OCI-LY3 (cell line): ENCODE measurements around the gene PROK1.

Experiments
- H2AFZ ChIP-seq: fragments of 200-600, 300-600 bp; shearing (Covaris generic); 2 replicates; pipeline ENCODE4 v1.6.0; 2014; ENCODE audit warnings: antibody characterized with exemption, low read depth, low read length
- H3K27ac ChIP-seq: fragments of 200-600, 300-600 bp; sonication (generic); 2 replicates; pipeline ENCODE4 v1.5.1; 2014; ENCODE audit warnings: mild to moderate bottlenecking, low read length, moderate library complexity, mixed read lengths
- H3K27me3 ChIP-seq: fragments of 200-600, 300-600 bp; sonication (generic); 2 replicates; pipeline ENCODE4 v1.6.1; 2014; ENCODE audit warnings: low read depth, low read length, mixed read lengths
- H3K36me3 ChIP-seq: fragments of 200-600, 300-600 bp; sonication (generic); replicated peaks from 2 replicates; pipeline ENCODE3; 2014; ENCODE audit warnings: low read depth, low read length, mixed read lengths
- H3K4me1 ChIP-seq: fragments of 300-600, 200-600 bp; sonication (generic); 2 replicates; pipeline ENCODE4 v1.6.1; 2014; ENCODE audit warnings: low read length, mixed read lengths
- H3K4me2 ChIP-seq: fragments of 200-600, 300-600 bp; sonication (generic); 2 replicates; pipeline ENCODE4 v1.6.1; 2014; ENCODE audit warnings: low read length, mixed read lengths
- H3K4me3 ChIP-seq: fragments of 300-600, 200-600 bp; sonication (generic); 2 replicates; pipeline ENCODE4 v1.5.1; 2014; ENCODE audit warnings: antibody characterized with exemption, mild to moderate bottlenecking, low read length, moderate library complexity
- H3K79me2 ChIP-seq: fragments of 300-600, 200-600 bp; shearing (Covaris generic); 2 replicates; pipeline ENCODE4 v1.6.1; 2014; ENCODE audit warnings: mild to moderate bottlenecking, low read length, mixed read lengths
- H3K9ac ChIP-seq: fragments of 300-600, 200-600 bp; shearing (Covaris generic); 2 replicates; pipeline ENCODE4 v1.6.0; 2014; ENCODE audit warnings: mild to moderate bottlenecking, low read length, moderate library complexity
- H3K9me3 ChIP-seq: fragments of 200-600, 300-600 bp; shearing (Covaris generic); 2 replicates; pipeline ENCODE4 v1.6.1; 2014; ENCODE audit warnings: low read length, mixed read lengths; ENCODE audit not compliant: insufficient read depth
- H4K20me1 ChIP-seq: fragments of 200-600, 300-600 bp; sonication (generic); 2 replicates; pipeline ENCODE4 v1.6.1; 2016; ENCODE audit warnings: low read length, mixed read lengths; ENCODE audit not compliant: insufficient read depth
- EZH2phosphoT487 ChIP-seq: fragments of 200-600 bp; shearing (Covaris generic); IDR thresholded peaks from 2 replicates; pipeline ENCODE4 v1.6.1; 2018; ENCODE audit warnings: antibody characterized with exemption, mixed run types, low read depth
- TF ChIP-seq, protein P1 (sequence below): fragments of 200-600, 300-600 bp; sonication (generic); IDR thresholded peaks from 2 replicates; pipeline ENCODE4 v1.5.1; 2014; ENCODE audit warnings: antibody characterized with exemption, low read length, low read depth

PROK1 gene

DNA sequence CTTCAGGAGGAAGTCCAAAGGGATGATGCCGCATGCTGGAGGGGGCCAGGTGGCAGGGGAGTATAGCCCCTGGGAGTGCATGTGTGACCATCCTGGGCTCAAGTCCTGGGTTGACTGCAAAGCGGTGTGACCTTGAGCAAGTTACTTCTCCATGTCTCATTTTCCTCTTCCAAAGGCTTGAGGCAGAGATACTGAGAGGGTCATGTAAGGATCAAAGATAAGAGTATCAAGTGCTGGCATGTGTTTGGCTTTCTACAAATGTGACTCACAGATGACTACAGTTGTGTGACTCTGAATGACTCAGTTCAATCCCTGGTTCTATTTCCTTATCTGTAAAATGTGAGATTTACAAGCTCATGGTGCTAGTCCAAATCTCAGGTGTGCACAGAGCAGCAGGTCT, 26.1 kb downstream of the PROK1 start:
- Histone ChIP-seq H3K4me1 (no peaks in the 10 kb centered on the region), H2AFZ (no peak overlapping the region), H3K36me3 (no peaks in the 10 kb centered on the region), H3K9me3 (no peaks in the 10 kb centered on the region), H3K79me2 (no peaks in the 10 kb centered on the region), H3K4me3 (no peak overlapping the region), H3K9ac (no peak overlapping the region), H3K4me2 (no peak overlapping the region), H3K27me3 (no peaks in the 10 kb centered on the region), H4K20me1 (no peaks in the 10 kb centered on the region), H3K27ac (no peak overlapping the region)
- TF ChIP-seq EZH2phosphoT487: no peak
- TF ChIP-seq, protein P1, sequence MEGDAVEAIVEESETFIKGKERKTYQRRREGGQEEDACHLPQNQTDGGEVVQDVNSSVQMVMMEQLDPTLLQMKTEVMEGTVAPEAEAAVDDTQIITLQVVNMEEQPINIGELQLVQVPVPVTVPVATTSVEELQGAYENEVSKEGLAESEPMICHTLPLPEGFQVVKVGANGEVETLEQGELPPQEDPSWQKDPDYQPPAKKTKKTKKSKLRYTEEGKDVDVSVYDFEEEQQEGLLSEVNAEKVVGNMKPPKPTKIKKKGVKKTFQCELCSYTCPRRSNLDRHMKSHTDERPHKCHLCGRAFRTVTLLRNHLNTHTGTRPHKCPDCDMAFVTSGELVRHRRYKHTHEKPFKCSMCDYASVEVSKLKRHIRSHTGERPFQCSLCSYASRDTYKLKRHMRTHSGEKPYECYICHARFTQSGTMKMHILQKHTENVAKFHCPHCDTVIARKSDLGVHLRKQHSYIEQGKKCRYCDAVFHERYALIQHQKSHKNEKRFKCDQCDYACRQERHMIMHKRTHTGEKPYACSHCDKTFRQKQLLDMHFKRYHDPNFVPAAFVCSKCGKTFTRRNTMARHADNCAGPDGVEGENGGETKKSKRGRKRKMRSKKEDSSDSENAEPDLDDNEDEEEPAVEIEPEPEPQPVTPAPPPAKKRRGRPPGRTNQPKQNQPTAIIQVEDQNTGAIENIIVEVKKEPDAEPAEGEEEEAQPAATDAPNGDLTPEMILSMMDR: no peak

DNA sequence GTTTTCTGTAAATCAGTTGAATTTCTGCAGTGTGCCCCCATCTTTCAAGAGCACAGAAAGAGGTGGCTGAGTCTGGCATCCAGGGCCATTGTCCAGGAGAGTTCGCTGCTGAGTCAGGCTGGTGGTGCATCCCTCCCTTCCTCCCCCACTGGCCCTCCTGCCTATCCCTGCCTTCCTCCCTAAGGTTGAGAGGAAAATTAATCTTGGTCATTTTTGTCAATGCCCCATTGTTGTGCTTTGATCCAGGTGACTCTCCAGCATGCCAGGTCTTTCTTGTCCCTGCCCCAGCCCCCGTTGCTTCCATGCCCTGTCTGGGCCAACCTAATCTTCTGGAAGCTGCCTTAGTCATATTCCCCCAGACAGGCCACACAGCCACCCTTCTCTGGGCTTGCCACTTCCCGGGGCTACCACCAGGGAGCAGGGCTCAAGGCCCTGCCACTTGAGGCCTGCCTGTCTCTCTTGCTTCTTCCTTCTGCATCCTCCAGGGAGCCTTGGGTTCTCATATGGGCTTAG, 26.6 kb downstream of the PROK1 start:
- no peak overlapping the region for H3K4me3 ChIP-seq
- no peaks in the 10 kb centered on the region for H3K36me3 ChIP-seq
- no peak overlapping the region for H3K4me2 ChIP-seq
- H3K9me3 ChIP-seq: no peaks in the 10 kb centered on the region
- H3K27me3 ChIP-seq: no peaks in the 10 kb centered on the region
- TF ChIP-seq, protein P1: peak; percentile 28
- TF ChIP-seq EZH2phosphoT487: no peak
- no peak overlapping the region for H3K9ac ChIP-seq
- no peak overlapping the region for H2AFZ ChIP-seq
- no peaks in the 10 kb centered on the region for H3K4me1 ChIP-seq
- no peaks in the 10 kb centered on the region for H4K20me1 ChIP-seq
- no peaks in the 10 kb centered on the region for H3K79me2 ChIP-seq
- H3K27ac ChIP-seq: no peak overlapping the region

DNA sequence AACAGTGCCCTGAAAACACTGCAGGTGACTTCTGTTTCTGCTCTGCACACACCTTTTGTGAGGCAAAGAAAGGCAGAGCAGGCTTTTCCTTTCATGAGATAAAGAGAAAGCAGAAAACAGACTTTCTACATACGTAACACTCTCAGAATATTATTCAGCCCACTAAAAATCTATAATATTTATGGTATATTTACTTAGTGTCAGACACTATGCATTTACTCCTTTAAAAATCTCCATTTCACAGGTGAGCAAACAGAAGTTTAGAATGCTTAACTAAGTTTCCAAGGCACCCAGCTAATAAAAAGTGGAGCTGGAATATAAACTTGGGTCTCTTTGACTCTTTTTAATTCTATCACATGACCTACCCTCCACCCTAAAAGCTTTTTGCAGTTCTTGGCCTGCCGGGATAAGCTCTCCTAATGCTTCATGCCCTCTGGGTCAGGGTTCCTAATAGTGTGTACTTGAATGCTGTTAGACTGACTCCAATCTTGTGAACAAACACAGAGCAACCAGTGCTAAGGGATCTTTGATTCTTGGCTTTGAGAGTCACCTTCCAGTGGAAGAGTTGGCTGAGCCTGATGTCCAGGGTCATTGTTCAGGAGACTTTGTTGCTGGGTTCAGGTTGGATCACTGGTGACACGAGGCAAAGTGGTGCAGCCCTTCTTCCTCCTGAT, 27.2 kb downstream of the PROK1 start:
- Histone ChIP-seq H3K27ac (no peak overlapping the region), H4K20me1 (no peaks in the 10 kb centered on the region), H3K27me3 (no peaks in the 10 kb centered on the region), H2AFZ (no peak overlapping the region), H3K79me2 (no peaks in the 10 kb centered on the region), H3K36me3 (no peaks in the 10 kb centered on the region), H3K4me3 (no peak overlapping the region), H3K9me3 (no peaks in the 10 kb centered on the region), H3K4me2 (no peak overlapping the region), H3K9ac (no peak overlapping the region), H3K4me1 (no peaks in the 10 kb centered on the region)
- TF ChIP-seq EZH2phosphoT487: no peak
- TF ChIP-seq, protein P1: 0 out of 2 replicates have a peak, but pooled peaks have one; percentile 0

DNA sequence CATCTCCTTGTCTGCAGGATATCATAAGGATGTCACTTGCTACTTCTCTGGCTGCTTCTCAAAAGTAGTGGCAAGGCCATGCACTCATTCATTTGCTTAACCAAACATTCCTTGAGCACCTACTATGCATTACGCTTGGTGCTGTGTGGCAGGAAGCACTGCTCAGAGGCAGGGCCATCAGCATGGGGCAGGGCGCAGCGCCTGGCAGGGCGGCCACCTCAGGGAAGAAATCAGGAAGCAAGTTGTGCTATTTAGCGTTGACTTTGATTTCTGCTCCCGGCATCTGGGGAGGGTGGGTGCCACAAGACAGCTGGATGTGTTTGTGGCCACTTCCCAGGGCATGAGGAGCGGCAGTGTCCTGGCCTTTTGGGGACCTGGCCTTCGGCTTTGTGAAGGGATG, 27.9 kb downstream of the PROK1 start:
- no peaks in the 10 kb centered on the region for H3K4me1 ChIP-seq
- no peaks in the 10 kb centered on the region for H3K79me2 ChIP-seq
- no peak overlapping the region for H2AFZ ChIP-seq
- no peak overlapping the region for H3K27ac ChIP-seq
- no peaks in the 10 kb centered on the region for H3K9me3 ChIP-seq
- H4K20me1 ChIP-seq: no peaks in the 10 kb centered on the region
- no peak overlapping the region for H3K4me2 ChIP-seq
- no peaks in the 10 kb centered on the region for H3K27me3 ChIP-seq
- no peak overlapping the region for H3K4me3 ChIP-seq
- H3K9ac ChIP-seq: no peak overlapping the region
- no peak for TF ChIP-seq EZH2phosphoT487
- TF ChIP-seq, protein P1: no peak
- H3K36me3 ChIP-seq: no peaks in the 10 kb centered on the region
